Activated CD4-positive, CD25-positive, alpha-beta regulatory T cell treated with anti-CD3 and anti-CD28 coated beads, Interleukin-2, amount 50 U/mL, for 24 hours (primary cell): Measurements from ENCODE around the gene SLC25A10.
"Not testable (repeated sequence)": the region's sequence is repeated elsewhere in the genome, so short reads cannot be mapped to it uniquely, and the experiment has no call there.

Experiments used
- ATAC-seq, 2 donors: fragments of 150-1000 bp; cut with Tn5 transposase; one replicate each; pipeline ENCODE4 v1.10.0; 2021; ENCODE audit warnings: mild to moderate bottlenecking in 1 of 2, moderate library complexity in 1 of 2

The SLC25A10 gene

GRCh38 chr17:81722184-81723120 is 10.4 kb downstream of the SLC25A10 start:
- ATAC-seq, result peak in 1 of 2 donors; percentile 13

- ATAC-seq, result no peak
Observed at GRCh38 chr17:81723651-81724209, 11.6 kb downstream of the SLC25A10 start.

- no peak for ATAC-seq
Observed at GRCh38 chr17:81725439-81725838, 13.4 kb downstream of the SLC25A10 start.

- ATAC-seq, result no peak
Observed at GRCh38 chr17:81726004-81726403, 13.9 kb downstream of the SLC25A10 start.

GRCh38 chr17:81727324-81728031 is 15.4 kb downstream of the SLC25A10 start:
- ATAC-seq, result no peak

GRCh38 chr17:81733507-81734404 is 21.7 kb downstream of the SLC25A10 start:
- ATAC-seq, result peak; percentile 83 to 85

GRCh38 chr17:81734405-81735263 is 22.6 kb downstream of the SLC25A10 start:
- ATAC-seq, result no peak

- ATAC-seq, result peak; percentile 19 to 21
Observed at GRCh38 chr17:81735264-81736102, 23.4 kb downstream of the SLC25A10 start.

GRCh38 chr17:81737947-81738800 is 26.1 kb downstream of the SLC25A10 start:
- no peak for ATAC-seq

- no peak for ATAC-seq
Observed at GRCh38 chr17:81738801-81739393, 26.8 kb downstream of the SLC25A10 start.

- not testable (repeated sequence) for ATAC-seq
Observed at GRCh38 chr17:81739593-81739992, 27.5 kb downstream of the SLC25A10 start.

GRCh38 chr17:81740395-81740961 is 28.4 kb downstream of the SLC25A10 start:
- ATAC-seq, result no peak

- peak in 1 of 2 donors; percentile 30 for ATAC-seq
Observed at GRCh38 chr17:81741049-81741593, 29.0 kb downstream of the SLC25A10 start.

- ATAC-seq, result no peak
Observed at GRCh38 chr17:81741594-81742452, 29.7 kb downstream of the SLC25A10 start.
